CD4-positive, alpha-beta T cell treated with Interleukin-15 for 4 hours (primary cell): ENCODE data around the gene R3HDM2.
"Not testable (repeated sequence)": the region's sequence is repeated elsewhere in the genome, so short reads cannot be mapped to it uniquely, and the experiment has no call there.

Experiments used
- DNase-seq: peaks from one replicate; pipeline ENCODE4 v3.0.0-alpha.2; 2020; ENCODE audit warnings: low spot score

R3HDM2 gene

DNA sequence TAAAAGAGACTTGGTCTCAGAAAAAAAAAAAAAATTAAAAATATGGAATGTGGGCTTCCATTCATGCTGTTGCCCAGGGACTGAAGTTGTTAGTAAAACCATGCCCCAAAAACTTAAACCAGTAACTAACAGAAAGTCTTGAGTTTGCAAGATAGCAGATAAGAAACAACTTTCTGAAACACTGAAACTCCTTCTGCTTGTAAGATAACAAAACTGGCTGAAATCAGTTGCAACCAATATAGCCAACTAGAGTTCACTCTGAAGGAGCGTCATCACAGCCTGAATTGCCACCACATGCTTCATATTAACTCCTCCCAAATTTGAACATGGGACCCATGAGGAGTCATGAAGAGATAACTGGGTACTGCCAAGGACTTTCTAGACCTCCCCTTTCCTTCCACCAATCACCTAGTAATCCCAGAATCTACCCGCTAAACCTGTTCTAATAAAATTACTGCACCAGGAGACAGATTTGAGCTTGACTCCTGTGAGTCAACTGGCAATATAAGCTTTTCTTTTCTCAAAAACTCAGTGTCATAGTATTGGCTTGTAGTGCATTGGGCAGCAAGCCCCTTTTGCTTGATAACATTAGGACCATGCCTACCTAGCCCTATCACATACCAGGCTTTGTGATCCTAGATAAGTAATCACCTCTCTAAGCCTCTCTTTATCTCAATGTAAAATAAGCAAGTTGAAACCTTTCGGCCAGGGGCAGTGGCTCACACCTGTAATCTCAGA is 53.6 kb downstream of the R3HDM2 start:
- no peak for DNase-seq

DNA sequence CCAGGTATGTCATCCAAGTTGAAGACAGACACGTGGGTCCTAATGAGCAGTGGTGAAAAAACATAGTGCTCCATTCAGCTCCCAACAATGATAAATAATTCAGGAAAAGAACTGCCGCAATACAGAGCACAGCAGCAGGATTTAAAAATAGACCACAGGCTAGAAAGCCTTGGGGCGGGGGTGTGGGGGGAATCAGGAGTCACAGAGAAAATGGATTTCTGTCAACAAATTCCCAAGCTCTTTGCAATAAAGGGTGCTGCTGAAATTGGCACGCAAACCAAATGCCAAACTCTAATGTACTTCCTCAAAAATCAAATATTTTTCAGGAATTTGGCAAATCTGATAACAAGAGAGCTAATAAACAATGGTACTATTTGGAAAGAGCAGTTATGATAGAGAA is 58.6 kb downstream of the R3HDM2 start:
- DNase-seq: no peak

DNA sequence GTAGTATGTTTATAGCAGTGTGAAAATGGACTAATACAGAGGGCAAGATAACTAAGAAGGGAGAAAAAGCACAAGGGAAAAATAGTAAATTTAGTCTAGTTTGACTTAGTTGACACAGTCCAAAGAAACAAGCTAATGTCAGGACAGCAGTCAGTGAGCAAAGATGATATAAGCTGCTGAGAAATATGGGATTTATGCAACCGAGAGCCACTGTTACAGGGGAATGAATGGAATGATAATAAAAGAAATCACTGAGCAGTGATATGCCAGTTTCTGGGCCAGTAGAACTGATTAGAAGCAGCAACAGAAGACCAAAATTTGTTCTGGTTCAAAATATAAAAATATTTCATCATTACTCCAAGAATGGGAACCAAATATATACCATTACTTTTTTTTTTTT is 60.1 kb downstream of the R3HDM2 start:
- no peak for DNase-seq

DNA sequence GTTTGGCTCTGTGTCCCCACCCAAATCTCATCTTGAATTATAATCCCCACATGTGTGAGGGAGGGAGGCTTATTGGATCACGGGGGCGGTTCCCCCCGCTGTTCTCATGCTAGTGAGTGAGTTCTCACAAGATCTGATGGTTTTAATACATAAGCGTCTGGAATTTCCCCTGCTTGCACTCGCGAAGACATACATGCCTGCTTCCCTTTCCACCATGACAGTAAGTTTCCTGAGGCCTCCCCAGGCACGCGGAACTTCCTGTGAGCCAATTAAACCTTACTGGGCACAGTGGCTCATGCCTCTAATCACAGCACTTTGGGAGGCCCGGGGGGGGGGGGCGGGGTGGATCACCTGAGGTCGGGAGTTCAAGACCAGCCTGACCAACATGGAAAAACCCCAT is 60.8 kb downstream of the R3HDM2 start:
- DNase-seq: no peak

DNA sequence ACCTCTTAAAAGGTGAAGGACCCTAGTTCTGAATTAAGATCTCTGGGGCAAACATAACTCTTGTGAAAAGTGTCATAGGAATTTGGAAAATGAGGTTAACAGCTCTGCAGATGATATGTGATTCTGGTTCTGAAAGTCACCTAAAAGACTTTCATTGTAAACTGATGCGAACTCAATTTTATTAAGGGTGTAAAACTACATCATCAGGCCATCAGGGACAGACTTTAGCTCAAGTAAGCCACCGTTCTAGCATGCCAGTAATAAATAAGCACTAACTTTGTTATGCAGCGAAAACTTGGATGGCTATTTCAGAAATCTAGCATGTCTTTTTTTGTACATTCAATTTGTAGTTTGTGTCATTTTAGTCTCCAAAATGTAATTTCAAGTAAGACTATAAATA is 61.6 kb downstream of the R3HDM2 start:
- DNase-seq: no peak

- DNase-seq: no peak
These were observed 62.3 kb downstream of the R3HDM2 start for GRCh38 chr12:57368349-57369095.

- no peak for DNase-seq
These were observed 63.7 kb downstream of the R3HDM2 start for GRCh38 chr12:57367121-57367520.

DNA sequence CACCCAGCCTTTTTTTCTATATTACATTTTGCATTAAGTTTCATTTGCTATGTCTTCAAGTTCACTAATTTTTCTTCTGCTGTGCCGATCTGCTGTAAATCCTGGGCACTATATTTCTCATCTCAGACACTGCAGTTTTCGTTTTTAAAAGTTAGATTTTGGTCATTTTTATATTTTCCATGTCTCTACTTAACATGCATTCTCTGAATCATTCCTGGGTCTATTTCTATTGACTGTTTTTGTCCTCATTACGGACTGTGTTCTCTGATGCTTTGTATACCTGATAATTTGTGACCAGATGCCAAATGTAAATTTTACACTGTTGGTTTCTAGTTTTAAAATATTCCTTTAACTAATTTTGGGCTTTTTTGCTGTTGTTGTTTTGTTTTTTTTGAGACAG is 64.5 kb downstream of the R3HDM2 start:
- no peak for DNase-seq

- DNase-seq: not testable (repeated sequence)
These were observed 66.7 kb downstream of the R3HDM2 start for GRCh38 chr12:57364156-57364555.

DNA sequence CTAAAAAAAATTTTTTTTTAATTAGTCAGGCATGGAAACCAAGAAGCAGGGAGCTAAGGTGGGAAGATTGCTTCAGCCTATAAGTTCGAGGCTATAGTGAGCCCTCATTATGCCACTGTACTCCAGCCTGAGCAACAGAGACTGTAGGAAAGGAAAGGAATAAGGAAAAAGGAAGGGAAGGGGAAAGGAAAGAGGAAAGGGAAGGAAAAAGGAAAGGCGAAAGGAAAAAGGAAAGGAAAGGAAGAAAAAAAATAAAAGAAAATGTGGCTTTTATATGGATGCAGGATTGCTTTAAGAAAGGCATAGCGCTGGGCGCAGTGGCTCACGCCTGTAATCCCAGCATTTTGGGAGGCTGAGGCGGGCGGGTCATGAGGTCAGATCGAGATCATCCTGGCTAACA is 70.4 kb downstream of the R3HDM2 start:
- DNase-seq: no peak

DNA sequence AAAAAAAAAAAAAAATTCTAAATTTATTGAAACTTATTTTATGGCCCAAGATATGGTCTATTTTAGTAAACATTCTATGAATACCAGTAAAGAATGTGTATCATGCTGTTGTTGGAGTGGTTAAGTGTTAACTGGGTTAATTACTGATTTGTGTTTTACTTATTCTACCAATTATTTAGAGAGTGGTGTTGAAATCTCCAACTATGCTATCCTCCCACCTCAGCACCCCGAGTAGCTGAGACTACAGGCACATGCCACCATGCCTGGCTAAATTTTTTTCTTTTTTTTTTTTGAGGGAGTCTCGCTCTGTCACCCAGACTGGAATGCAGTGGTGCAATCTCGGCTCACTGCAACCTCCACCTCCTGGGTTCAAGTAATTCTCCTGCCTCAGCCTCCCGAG is 72.2 kb downstream of the R3HDM2 start:
- DNase-seq: no peak

GRCh38 chr12:57355734-57356133 is 75.1 kb downstream of the R3HDM2 start:
- no peak for DNase-seq

DNA sequence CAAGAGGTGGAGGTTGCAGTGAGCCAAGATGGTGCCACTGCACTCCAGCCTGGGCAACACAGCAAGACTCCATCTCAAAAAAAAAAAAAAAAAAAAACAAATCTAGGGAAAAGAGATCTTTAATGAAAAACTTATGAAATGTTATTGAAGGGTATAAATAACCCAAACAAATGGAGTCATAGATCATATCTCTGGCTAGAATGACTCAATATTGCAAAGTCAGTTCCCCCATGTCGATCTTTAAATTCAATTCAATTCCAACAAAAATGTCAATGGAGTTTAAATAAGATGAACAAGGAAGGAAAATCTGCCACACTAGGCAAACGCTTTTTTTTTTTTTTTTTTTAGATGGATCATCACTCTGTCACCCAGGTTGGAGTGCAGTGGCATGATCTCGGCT is 78.7 kb downstream of the R3HDM2 start:
- DNase-seq: no peak

GRCh38 chr12:57347284-57347683 is 83.6 kb downstream of the R3HDM2 start:
- no peak for DNase-seq

GRCh38 chr12:57343703-57344378 is 87.0 kb downstream of the R3HDM2 start:
- DNase-seq: no peak

DNA sequence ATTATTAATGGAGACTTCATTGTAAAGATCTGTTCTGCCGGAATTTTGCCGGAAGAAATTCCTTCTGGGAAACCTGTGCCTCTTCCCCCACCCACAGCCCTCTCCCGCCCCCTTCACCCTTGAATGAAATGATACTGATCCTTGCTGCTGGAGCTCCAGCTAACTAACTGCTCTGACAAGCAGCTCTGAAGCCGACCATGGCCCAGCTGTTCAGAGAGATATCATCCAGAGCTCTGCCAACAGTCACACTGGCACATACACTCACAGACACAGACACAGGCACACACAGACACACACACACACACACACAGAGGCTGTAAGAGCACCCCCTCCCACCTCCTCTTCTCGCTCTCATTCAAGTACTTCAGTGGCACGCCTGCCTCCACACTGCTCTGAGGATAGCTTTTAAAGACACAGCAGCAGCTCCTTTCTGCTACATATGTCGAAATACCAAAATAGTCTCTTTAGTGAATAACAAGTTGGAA is 88.6 kb downstream of the R3HDM2 start:
- no peak for DNase-seq

- DNase-seq: no peak
These were observed 89.4 kb downstream of the R3HDM2 start for GRCh38 chr12:57341275-57341990.

DNA sequence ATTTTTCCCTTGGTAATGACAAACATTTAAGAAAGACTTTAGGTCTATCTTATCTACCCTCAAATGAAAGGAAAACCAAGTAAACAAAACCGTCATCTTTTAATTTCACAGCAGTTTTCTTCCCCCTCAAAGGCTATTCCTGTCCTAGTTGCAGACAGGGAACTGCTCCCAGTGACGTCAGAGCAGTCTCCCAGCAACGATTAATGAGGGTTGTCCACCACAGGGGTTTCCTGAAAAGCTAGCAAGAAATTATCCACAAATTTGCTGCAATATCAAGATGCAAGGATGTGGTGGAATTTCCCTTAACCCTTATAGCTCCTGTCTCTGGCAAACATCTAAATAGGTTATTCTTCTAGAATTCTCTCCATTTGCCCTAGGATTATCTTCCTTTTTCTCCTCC is 90.7 kb downstream of the R3HDM2 start:
- DNase-seq: no peak

- DNase-seq: not testable (repeated sequence)
These were observed 94.5 kb downstream of the R3HDM2 start for GRCh38 chr12:57336299-57336698.

- no peak for DNase-seq
These were observed 96.6 kb downstream of the R3HDM2 start for GRCh38 chr12:57334219-57334618.

- DNase-seq: no peak
These were observed 98.1 kb downstream of the R3HDM2 start for GRCh38 chr12:57332646-57333312.

DNA sequence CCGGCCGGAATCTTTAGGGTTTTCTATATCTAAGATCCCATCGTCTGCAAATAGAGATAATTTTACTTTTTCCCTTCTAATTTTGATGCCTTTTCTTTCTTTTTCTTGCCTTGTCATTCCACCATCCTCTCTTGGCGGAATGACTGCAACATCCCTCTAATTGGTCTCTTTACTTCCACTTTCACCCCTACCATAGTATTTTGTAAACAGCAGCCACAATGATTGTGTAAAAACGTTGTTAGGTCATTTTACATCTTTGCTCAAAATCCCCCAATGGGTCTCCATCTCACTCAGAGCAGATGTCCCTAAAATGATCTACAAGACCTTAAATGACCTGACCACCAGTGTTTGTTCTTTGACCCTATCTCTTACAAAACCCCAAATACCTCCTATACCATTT is 99.9 kb downstream of the R3HDM2 start:
- DNase-seq: no peak
